HS-5 (cell line): ENCODE results near the gene FHIP2A.
A peak's percentile ranks its signal among the peaks of the same experiment; 100 is the strongest.
"Not testable (repeated sequence)": the region's sequence is repeated elsewhere in the genome, so short reads cannot be mapped to it uniquely, and the experiment has no call there.

Experiments used
- DNase-seq: peaks from one replicate; pipeline ENCODE4 v3.0.0-alpha.2; 2012; ENCODE audit warnings: low read depth

Gene FHIP2A

GRCh38 chr10:114815791-114816190 is 5.8 kb upstream of the FHIP2A start:
- DNase-seq = no peak

- DNase-seq = no peak
Observed at GRCh38 chr10:114816308-114816707, 5.3 kb upstream of the FHIP2A start.

- DNase-seq = no peak
Observed at GRCh38 chr10:114819322-114819721, 2.3 kb upstream of the FHIP2A start.

DNA sequence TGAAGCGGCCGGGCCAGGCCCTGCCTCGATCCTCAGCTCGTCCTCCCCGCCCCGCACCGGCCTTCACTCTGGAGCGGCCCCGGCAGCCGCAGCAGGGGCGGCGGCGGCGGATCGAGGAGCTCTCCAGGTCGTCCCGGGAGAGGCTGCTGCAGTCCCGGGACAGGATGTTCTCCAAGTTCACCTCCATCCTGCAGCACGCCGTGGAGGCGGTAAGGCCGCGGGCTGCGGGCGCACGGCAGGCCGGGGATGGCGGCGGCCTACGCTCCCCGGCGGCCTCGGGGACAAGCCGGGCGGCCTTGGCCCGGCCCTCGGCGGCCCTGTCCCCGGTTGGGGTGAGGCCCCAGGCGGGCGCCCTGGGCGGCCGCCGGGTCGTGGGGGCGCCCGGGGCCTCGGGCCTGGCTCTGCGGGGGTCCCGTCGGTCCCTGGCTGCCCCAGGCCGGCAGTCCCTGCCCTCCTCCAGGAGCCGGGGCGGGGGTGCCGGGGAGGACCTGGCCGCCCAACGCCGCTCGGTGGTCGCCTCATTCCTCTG is 399 bp downstream of the FHIP2A start:
- DNase-seq = no peak

DNA sequence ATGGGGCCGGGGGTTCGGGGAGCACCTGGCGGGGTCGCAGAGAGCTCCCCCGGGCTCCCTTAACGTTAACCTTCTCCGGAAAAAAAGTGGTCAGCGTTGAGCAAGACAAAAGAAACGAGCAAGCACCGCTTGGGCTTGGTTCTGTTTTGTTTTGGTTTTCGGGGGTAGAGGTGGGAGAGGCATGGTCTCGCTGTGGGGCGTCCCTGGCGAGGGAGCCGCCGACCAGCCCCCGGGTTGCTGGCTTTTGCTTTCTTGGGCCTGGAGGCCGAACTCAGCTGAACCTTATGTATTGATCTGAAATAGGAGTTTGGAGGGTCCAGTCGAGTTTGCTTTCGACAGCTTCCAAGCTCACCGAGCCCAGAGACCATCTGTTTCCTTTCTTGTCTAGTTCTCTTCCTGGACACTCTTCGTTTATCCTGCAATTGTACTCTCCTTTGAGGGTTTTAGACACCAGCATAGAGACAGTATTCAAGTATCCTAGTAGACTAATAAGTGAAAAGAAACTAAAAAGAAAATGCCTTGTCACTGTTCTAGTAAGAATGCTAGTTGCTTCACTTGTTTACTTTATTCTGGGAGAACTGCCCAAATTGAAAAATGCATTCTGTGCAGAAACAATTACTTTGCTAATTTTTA is 980 bp downstream of the FHIP2A start:
- peak; percentile 26 for DNase-seq

GRCh38 chr10:114823077-114823463 is 1.5 kb downstream of the FHIP2A start:
- DNase-seq = no peak

DNA sequence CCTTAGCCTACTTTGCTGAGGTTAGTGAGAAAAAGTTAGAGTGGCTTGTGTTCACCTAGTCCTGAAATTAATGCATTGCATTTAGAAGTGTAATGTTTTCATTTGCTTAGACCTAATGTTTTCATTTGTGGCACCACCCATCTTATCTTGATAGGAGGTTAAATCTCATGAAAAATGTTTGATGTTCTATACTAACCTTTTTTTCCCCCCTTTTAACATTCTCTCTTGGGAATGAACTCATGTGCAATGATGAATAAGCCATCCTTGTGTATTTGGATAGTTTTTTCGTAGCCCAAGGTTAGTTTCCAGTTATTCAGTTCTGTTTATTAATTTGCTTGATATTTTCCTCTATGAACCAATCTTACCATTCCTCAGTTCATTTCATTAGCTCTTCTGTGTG is 2.8 kb downstream of the FHIP2A start:
- no peak for DNase-seq

- peak; percentile 65 for DNase-seq
Observed at GRCh38 chr10:114825513-114826253, 4.1 kb downstream of the FHIP2A start.

DNA sequence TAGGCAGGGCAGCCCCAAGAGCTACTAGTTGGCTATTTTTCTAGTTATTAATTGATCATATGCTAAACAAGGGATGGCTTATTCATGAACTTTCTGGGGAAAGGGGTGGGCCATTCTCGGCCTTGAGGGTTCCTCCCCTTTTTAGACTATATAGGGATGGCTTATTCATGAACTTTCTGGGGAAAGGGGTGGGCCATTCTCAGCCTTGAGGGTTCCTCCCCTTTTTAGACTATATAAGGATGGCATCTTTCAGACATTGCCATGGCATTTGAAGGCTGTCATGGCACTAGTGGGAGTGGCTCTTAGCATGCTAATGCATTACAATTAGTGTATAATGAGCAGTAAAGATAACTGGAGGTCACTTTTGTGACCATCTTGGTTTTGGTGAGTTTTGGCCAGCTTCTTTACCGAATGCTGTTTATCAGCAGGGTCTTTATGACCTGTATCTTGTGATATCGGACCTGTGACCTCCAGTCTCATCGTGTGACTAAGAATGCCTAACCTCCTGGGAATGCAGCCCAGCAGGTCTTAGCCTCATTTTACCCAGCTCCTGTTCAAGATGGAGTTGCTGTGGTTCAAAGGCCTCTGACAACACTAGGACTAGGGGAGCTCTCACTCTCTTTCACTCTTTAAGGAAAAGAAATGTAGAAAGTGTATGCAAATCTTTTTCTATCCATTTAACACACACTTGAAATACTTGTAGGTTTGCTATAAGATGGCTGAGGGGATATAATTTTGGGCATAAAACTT is 7.8 kb downstream of the FHIP2A start:
- no peak for DNase-seq

DNA sequence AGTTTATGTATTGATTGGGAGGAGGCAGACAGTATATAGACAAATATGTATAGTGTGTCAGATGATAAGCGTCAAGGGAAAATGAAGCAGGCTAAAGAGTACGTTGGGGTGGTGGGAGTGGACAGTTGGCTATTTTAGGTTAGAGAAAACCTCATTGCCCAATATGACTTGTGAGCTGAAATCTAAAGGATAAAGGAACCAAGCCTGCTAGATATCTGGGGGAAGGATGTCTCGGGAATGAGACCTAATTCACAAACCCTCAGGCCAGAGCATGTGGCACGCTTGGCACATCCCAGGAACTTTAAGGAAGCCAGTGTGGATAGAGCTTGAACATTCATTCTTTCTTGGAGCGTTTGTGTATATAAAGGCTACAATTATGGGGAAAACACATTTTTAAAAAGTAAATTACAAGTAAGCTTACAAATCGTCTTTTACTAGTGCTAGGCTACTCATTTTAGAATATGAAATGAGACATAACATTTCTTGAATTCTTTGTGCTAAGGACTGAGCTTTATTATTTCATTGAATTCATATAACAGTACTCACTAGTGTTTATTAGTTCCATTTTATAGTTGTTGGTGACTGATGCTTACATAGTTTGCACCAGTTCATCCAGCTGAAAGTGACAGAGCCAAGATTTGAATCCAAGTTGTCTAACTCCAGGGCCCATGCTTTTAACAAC is 9.7 kb downstream of the FHIP2A start:
- DNase-seq = no peak

GRCh38 chr10:114837690-114838089 is 16.1 kb downstream of the FHIP2A start:
- no peak for DNase-seq

- no peak for DNase-seq
Observed at GRCh38 chr10:114839901-114840300, 18.3 kb downstream of the FHIP2A start.

DNA sequence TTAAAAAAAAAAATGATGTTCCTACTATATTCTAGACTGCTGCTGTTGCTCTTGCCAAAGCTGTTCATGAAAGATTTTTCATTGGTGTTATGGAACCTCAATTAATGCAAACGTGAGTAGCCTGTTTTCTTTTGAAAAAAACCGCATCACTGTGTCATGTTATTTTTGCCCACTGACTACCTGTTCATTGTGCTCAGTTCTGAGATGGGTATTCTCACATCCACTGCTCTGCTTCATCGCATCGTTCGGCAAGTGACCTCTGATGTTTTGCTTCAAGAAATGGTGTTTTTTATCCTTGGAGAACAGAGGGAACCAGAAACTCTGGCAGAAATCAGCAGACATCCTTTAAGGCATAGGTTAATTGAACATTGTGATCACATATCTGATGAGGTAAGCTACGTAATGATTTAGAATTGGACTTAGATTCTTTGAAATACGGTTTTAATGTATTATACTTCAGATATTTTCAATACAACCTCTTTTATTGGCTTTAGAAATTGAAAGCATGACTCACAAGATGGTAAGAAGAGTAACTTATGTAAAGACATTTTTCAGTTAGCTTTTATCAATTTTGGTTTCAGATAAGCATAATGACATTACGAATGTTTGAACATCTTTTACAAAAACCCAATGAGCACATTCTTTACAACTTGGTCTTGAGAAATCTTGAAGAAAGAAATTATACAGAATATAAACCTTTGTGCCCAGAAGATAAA is 24.6 kb downstream of the FHIP2A start:
- no peak for DNase-seq

DNA sequence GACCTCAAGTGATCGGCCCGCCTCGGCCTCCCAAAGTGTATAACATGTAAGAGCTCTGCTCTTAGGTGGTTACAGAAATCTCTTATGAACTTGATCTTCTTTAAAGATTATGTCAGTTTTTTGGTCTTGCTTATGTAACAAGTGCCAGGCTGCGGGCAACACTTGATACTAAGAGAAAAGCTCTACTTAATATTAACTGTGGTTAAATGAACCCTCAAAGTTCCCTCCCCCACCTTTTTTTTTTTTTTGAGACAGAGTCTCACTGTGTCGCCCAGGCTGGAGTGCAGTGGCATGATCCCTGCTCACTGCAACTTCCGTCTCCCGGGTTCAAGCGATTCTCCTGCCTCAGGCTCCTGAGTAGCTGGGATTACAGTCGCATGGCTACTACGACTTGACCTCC is 25.9 kb downstream of the FHIP2A start:
- DNase-seq = not testable (repeated sequence)

DNA sequence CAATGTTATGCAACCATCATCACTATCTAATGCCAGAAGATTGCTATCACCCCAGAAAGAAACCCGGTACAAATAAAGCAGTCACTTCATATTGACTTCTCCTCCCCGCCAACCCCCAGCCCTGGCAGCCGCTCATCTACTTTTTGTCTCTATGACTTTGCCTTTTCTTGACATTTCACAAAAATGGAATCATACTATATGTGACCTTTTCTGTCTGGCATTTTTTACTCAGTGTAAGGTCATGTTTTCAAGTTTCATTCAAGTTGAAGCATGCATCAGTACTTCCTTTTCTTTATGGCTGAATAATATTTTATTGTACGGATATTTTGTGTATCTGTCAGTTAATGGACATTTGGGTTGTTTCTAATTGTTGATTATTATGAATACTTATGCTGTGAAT is 28.1 kb downstream of the FHIP2A start:
- no peak for DNase-seq

DNA sequence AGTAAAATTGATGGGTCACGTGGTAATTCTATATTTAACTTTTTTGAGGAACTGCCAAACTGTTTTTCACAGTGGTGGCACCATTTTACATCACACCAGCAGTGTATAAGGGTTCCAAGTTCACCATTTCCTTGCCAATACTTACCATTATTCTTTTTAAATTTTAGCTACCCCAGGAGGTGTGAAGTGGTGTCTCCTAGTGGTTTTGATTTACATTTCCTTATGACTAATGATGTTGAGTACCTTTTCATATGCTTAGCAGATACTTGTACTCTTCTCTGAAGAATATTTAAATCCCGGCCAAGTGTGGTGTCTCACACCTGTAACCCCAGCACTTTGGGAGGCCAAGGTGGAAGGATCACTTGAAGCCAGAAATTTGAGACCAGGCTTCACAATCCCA is 28.5 kb downstream of the FHIP2A start:
- DNase-seq = no peak

DNA sequence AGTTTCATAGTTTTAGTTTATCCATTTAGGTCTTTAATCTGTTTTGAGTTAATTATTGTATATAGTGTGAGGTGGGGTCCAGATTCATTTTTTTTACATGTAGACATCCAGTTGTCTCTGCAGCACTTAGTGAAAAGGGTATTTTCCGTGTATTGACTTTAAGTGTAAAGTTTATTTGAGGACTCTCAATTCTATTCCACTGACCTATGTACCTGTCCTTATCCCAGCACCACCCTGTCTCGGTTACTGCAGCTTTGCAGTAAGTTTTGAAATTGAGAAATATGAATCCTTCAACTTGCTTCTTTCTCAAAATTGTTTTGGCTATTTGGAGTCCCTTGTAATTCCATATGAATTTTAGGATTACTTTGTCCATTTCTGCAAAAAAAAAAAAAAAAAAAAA is 29.8 kb downstream of the FHIP2A start:
- no peak for DNase-seq

- DNase-seq = no peak
Observed at GRCh38 chr10:114852197-114852596, 30.6 kb downstream of the FHIP2A start.

GRCh38 chr10:114854906-114855305 is 33.3 kb downstream of the FHIP2A start:
- no peak for DNase-seq

- peak; percentile 23 for DNase-seq
Observed at GRCh38 chr10:114855776-114856543, 34.4 kb downstream of the FHIP2A start.
